ENCODE measurements around the gene FAF2. TPM values are rescaled to one million over a fixed set of nuclear protein-coding genes. Genes with fewer than 3 reads are reported as not detected.
A peak's percentile ranks its signal among the peaks of the same experiment; 100 is the strongest.

Gene FAF2
- polyA plus RNA-seq, 4 donors = 6.8 to 48.9 (median 15.4) TPM

DNA sequence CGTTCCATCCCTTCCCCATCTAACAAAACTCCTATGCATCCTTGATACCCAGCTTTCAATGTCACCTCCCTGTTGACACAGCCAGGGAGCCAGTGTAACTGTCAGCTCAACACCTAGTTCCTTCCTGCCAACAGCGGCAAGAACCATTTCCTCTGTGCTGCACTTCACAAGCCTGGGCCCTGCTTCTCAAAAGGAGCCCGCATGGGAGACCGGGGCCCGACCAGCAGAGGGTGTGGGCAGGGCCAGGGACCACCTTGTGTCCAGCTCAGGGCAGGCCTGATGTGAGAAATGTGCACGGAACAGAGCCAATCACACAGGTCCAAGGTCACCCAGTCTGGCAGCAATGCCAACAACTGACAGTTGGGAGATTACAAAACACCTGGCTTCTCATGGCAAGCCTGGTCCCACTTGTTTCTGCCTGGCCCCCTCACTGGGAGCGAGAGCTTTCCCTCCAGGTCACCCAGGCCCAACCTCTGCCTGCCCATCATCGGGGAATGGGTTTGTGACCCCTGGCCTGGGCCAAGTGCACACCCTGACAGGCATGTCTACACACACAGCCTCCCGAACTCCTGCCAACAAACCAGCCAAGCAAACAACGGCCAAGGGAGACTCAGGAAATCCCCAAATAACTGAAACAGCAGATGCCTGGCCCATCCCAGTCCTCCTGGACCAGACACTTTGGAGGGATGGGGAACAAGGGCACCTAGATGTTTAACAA is 85.9 kb downstream of the FAF2 start:
- 1 to 8% (median 3%) methylated on average over 10 of the region's 10 CpGs for WGBS, 3 donors
- Histone ChIP-seq H3K9me3 (ENCODE audit: control insufficient read depth in 2 of 2, insufficient read depth in 1 of 2, low read depth in 1 of 2, low read length in 1 of 2) (no peaks in the 10 kb centered on the region), H3K4me3 (ENCODE audit: low read depth in 1 of 3, low read length in 3 of 3) (peak overlapping the region in 2 of 3 donors; percentile 11 to 84), H3K27me3 (ENCODE audit: control insufficient read depth in 3 of 3, insufficient read depth in 3 of 3, low read length in 3 of 3) (no peaks in the 10 kb centered on the region), H3K27ac (ENCODE audit: low read depth in 1 of 3, low read length in 2 of 3) (peak overlapping the region; percentile 86 to 95 (median 93)), H3K4me1 (ENCODE audit: control insufficient read depth in 3 of 3, insufficient read depth in 2 of 3, low read depth in 1 of 3, low read length in 2 of 3) (peaks cover 7 to 35% (median 15%) of the 10 kb centered on the region in 3 donors), H3K36me3 (ENCODE audit: control insufficient read depth in 3 of 3, insufficient read depth in 2 of 3, low read depth in 1 of 3, low read length in 3 of 3) (peaks cover 21 to 61% (median 22%) of the 10 kb centered on the region in 3 donors)
- peak; percentile 50 to 78 for DNase-seq
- FAIRE-seq = no peak

DNA sequence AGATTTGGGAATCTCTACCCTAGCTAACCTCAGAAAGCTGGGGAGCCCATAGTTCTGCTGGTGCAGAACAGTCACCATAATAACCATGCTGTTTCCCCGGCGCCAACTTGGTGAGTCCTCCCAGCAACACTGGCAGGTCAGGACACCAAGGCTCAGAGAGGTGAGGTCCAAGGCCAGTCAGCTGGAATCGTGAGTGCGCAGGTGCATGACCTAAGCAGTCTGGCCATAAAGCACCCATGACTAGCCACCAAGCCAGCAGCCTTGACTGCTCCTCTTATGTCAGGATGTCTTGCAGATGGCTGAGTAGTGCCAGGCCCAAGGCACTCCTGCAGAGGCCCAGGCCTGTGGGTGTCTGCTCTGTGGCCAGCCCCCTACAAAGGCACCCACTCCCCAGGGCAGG is 86.5 kb downstream of the FAF2 start:
- Histone ChIP-seq H3K27me3 (ENCODE audit: control insufficient read depth in 3 of 3, insufficient read depth in 3 of 3, low read length in 3 of 3) (no peaks in the 10 kb centered on the region), H3K27ac (ENCODE audit: low read depth in 1 of 3, low read length in 2 of 3) (peak overlapping the region; percentile 86 to 95 (median 93)), H3K9me3 (ENCODE audit: control insufficient read depth in 2 of 2, insufficient read depth in 1 of 2, low read depth in 1 of 2, low read length in 1 of 2) (no peaks in the 10 kb centered on the region), H3K4me3 (ENCODE audit: low read depth in 1 of 3, low read length in 3 of 3) (peak overlapping the region in 2 of 3 donors; percentile 6 to 84), H3K4me1 (ENCODE audit: control insufficient read depth in 3 of 3, insufficient read depth in 2 of 3, low read depth in 1 of 3, low read length in 2 of 3) (peaks cover 7 to 35% (median 15%) of the 10 kb centered on the region in 3 donors), H3K36me3 (ENCODE audit: control insufficient read depth in 3 of 3, insufficient read depth in 2 of 3, low read depth in 1 of 3, low read length in 3 of 3) (peaks cover 15 to 55% (median 17%) of the 10 kb centered on the region in 3 donors)
- DNase-seq (peak; percentile 37 to 75), FAIRE-seq (no peak)
- WGBS, 3 donors = 11 to 45% (median 12%) methylated on average over 4 of the region's 4 CpGs

DNA sequence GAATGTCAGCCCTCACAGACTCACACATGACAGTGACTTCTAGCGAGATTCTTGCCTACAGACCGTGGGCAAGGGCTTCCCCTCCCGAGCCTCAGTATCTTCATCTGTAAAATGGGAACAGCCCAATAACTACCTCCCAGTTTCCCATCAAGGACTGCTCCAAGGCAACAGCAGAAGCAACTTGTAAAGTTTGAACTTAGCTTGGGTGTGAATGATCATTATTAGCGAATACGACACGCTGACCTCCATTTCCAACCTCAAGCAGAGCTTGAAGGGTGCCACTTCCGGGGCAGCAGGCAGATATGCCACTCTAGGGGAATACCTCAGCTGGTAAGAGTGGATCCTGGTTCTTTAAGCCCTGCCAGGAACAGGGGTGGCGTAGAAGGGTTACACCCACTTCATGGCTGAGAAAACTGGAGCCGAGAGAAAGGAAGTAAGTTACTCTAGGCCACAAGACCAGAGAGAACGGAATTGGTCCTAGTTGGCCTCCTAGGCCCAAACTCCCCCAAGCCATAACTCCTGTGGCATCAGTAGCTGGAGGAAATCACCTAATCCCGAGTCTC is 87.0 kb downstream of the FAF2 start:
- Histone ChIP-seq H3K4me3 (ENCODE audit: low read depth in 1 of 3, low read length in 3 of 3) (peak overlapping the region; percentile 38 to 84 (median 73)), H3K4me1 (ENCODE audit: control insufficient read depth in 3 of 3, insufficient read depth in 2 of 3, low read depth in 1 of 3, low read length in 2 of 3) (peaks cover 7 to 35% (median 15%) of the 10 kb centered on the region in 3 donors), H3K36me3 (ENCODE audit: control insufficient read depth in 3 of 3, insufficient read depth in 2 of 3, low read depth in 1 of 3, low read length in 3 of 3) (peaks cover 14 to 52% (median 15%) of the 10 kb centered on the region in 3 donors), H3K9me3 (ENCODE audit: control insufficient read depth in 2 of 2, insufficient read depth in 1 of 2, low read depth in 1 of 2, low read length in 1 of 2) (no peaks in the 10 kb centered on the region), H3K27ac (ENCODE audit: low read depth in 1 of 3, low read length in 2 of 3) (peak overlapping the region; percentile 86 to 95 (median 93)), H3K27me3 (ENCODE audit: control insufficient read depth in 3 of 3, insufficient read depth in 3 of 3, low read length in 3 of 3) (no peaks in the 10 kb centered on the region)
- DNase-seq (peak; percentile 62 to 83), FAIRE-seq (no peak)
- 8 to 27% (median 11%) methylated on average over 11 of the region's 11 CpGs for WGBS, 3 donors

DNA sequence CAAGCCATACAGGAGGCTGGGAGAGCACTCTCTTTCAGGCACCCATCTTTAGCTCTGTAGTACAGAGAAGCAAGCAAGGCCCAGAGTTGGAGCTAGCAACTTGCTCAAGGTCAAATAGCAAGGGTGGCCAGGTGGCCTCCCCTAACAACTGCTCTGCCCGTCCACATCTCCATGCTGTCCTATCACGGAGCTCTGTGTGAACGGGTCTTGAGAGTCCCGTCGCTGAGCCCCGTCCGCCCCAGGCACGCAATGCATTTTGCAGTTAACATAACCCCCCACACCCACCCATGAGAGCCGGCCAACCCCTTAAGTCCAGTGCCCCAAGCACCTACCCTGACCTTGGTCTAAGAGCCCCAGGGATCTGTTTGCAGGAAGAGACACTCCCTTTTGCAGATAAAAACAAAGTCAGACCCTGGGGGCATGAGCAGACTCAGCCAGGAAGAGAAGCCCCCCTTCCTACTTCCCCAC is 87.5 kb downstream of the FAF2 start:
- FAIRE-seq (no peak), DNase-seq (peak in 1 of 2 donors; percentile 56)
- Histone ChIP-seq H3K4me3 (ENCODE audit: low read depth in 1 of 3, low read length in 3 of 3) (peak overlapping the region; percentile 38 to 84 (median 73)), H3K36me3 (ENCODE audit: control insufficient read depth in 3 of 3, insufficient read depth in 2 of 3, low read depth in 1 of 3, low read length in 3 of 3) (peaks cover 10 to 48% (median 13%) of the 10 kb centered on the region in 3 donors), H3K9me3 (ENCODE audit: control insufficient read depth in 2 of 2, insufficient read depth in 1 of 2, low read depth in 1 of 2, low read length in 1 of 2) (no peaks in the 10 kb centered on the region), H3K27me3 (ENCODE audit: control insufficient read depth in 3 of 3, insufficient read depth in 3 of 3, low read length in 3 of 3) (no peaks in the 10 kb centered on the region), H3K27ac (ENCODE audit: low read depth in 1 of 3, low read length in 2 of 3) (peak overlapping the region; percentile 86 to 95 (median 93)), H3K4me1 (ENCODE audit: control insufficient read depth in 3 of 3, insufficient read depth in 2 of 3, low read depth in 1 of 3, low read length in 2 of 3) (peaks cover 7 to 35% (median 15%) of the 10 kb centered on the region in 3 donors)
- WGBS, 3 donors = 0 to 3% (median 0%) methylated on average over 9 of the region's 9 CpGs

DNA sequence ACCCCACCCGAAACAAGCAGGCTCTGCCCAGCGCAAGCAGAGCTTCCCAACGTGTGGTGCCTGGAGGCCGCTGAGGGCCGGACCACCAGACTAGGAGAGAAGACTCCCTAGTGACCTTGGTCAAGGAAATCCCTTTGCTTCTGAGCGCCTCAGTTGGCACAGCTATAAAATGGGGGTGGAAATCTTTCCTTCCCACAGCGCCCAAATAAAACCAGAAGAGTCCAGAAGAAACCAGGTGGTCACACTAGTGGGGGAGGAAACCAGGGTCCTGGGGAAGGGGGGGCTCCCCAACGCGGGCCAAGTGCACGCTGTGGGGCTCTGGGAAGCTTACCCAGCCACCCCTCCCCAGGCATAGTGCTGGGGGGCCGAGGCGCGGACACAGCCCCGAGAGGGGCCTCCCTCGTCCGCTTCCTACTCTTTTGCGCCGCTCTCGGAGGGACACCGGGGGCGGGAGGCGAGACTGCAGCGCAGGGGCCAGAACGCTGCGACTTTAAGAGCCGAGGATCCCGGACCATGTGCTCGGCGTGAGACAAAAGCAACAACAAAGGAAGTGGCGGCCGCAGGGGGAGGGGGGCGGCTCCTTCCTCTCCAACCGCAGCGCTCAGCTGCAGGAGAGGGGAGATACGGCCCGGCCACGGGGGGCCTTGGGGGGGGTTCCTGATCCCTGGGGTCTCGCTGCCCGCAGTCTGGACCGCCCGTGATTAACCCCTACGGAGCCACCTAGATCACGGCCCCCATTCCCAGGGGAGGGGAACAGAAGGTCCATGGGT is 88.1 kb downstream of the FAF2 start:
- DNase-seq = peak; percentile 80 to 86
- FAIRE-seq = no peak
- Histone ChIP-seq H3K27me3 (ENCODE audit: control insufficient read depth in 3 of 3, insufficient read depth in 3 of 3, low read length in 3 of 3) (no peaks in the 10 kb centered on the region), H3K9me3 (ENCODE audit: control insufficient read depth in 2 of 2, insufficient read depth in 1 of 2, low read depth in 1 of 2, low read length in 1 of 2) (no peaks in the 10 kb centered on the region), H3K4me1 (ENCODE audit: control insufficient read depth in 3 of 3, insufficient read depth in 2 of 3, low read depth in 1 of 3, low read length in 2 of 3) (peaks cover 7 to 39% (median 15%) of the 10 kb centered on the region in 3 donors), H3K36me3 (ENCODE audit: control insufficient read depth in 3 of 3, insufficient read depth in 2 of 3, low read depth in 1 of 3, low read length in 3 of 3) (peaks cover 7 to 42% (median 8%) of the 10 kb centered on the region in 3 donors), H3K27ac (ENCODE audit: low read depth in 1 of 3, low read length in 2 of 3) (peak overlapping the region; percentile 86 to 95 (median 93)), H3K4me3 (ENCODE audit: low read depth in 1 of 3, low read length in 3 of 3) (peak overlapping the region; percentile 38 to 84 (median 73))
- WGBS, 3 donors = 0 to 1% (median 0%) methylated on average over 37 to 43 of the region's 43 CpGs

DNA sequence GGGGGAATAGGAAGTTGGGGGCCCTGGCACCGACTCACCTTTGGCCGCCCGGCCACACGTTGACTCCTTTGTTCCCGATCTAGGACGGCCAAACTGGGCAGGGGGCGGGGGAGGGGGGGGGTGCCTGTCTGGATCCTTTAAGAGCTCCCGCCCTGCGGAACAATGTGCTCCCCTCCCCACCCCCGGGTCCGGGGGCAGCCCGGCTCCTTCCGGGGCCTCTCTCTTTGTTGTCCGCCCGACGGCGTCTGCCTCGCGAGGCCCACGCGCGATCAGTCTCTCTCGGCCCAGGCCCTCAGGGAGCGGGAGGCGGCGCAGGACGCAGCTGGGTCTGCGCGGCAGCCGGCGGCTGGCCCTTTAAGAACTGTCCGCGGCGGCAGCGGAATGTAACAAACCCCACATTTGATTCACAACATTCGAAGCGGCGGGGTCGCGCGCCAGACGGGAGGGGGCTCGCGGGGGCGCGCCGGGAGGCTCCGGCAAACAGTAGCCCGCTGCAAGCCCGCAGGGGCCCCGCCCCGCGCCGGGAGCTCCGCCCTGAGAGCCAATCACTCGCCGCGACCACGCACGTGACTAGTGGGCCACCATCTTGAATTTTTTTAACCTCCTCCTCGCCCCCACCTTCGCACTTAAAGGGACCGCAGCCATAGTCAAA is 88.8 kb downstream of the FAF2 start, which contains the start of gene RNF44:
Gene RNF44 (minus strand): TSS at position 501 of the 652 bp plus-strand sequence. CDS start 4,930 bp downstream, outside the sequence.
- peak; percentile 97 to 98 for DNase-seq
- H3K4me1 ChIP-seq (ENCODE audit: control insufficient read depth in 3 of 3, insufficient read depth in 2 of 3, low read depth in 1 of 3, low read length in 2 of 3) = peaks cover 11 to 46% (median 18%) of the 10 kb centered on the region in 3 donors
- 0 to 1% (median 0%) methylated on average over 52 to 63 of the region's 63 CpGs for WGBS, 3 donors
- H3K9me3 ChIP-seq (ENCODE audit: control insufficient read depth in 2 of 2, insufficient read depth in 1 of 2, low read depth in 1 of 2, low read length in 1 of 2) = no peaks in the 10 kb centered on the region
- FAIRE-seq = no peak
- peak within 1 kb of the TSS; percentile 93 to 95 (median 94) for H3K27ac ChIP-seq (ENCODE audit: low read depth in 1 of 3, low read length in 2 of 3)
- peak within 1 kb of the TSS; percentile 38 to 84 (median 73) for H3K4me3 ChIP-seq (ENCODE audit: low read depth in 1 of 3, low read length in 3 of 3)
- peaks cover 0 to 37% (median under 1%) of the 10 kb centered on the region in 3 donors for H3K36me3 ChIP-seq (ENCODE audit: control insufficient read depth in 3 of 3, insufficient read depth in 2 of 3, low read depth in 1 of 3, low read length in 3 of 3)
- H3K27me3 ChIP-seq (ENCODE audit: control insufficient read depth in 3 of 3, insufficient read depth in 3 of 3, low read length in 3 of 3) = no peaks in the 10 kb centered on the region

DNA sequence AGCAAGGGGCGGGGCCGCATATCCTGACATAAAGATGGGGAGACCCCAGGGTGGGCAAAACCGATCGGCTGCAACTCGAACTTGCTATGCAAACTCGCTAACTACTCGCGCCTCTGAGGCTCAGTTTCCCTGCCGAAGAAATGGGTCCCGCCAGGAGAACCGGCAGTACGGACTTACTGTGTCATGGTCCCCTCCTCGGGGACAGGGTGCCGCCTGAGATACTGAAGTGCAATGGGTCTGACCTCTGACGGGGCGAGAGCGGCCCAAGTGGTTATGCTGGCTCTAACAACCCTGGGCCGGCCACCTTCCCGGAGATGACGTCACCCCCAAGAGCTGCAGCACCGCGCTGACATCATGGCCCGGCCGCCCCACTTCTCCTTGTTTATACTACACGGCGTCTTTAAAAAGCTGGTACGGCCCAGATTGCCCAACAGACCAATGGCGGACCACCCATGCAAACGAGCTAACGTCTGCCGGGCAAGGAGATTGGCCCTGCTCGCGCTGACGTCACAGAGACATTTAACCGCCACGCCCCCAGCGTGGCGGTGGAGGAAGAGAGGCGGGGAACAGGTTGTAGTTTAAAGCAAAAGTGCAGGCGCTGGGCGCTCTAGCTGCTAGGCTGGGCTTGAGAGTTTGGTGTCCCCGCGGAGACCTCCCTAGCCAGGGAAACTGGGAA is 89.5 kb downstream of the FAF2 start:
- Histone ChIP-seq H3K4me3 (ENCODE audit: low read depth in 1 of 3, low read length in 3 of 3) (peak overlapping the region; percentile 38 to 84 (median 73)), H3K27ac (ENCODE audit: low read depth in 1 of 3, low read length in 2 of 3) (peak overlapping the region; percentile 93 to 95 (median 94)), H3K36me3 (ENCODE audit: control insufficient read depth in 3 of 3, insufficient read depth in 2 of 3, low read depth in 1 of 3, low read length in 3 of 3) (peaks cover 0 to 31% (median 0%) of the 10 kb centered on the region in 3 donors), H3K27me3 (ENCODE audit: control insufficient read depth in 3 of 3, insufficient read depth in 3 of 3, low read length in 3 of 3) (no peaks in the 10 kb centered on the region), H3K4me1 (ENCODE audit: control insufficient read depth in 3 of 3, insufficient read depth in 2 of 3, low read depth in 1 of 3, low read length in 2 of 3) (peaks cover 12 to 50% (median 18%) of the 10 kb centered on the region in 3 donors), H3K9me3 (ENCODE audit: control insufficient read depth in 2 of 2, insufficient read depth in 1 of 2, low read depth in 1 of 2, low read length in 1 of 2) (no peaks in the 10 kb centered on the region)
- WGBS, 3 donors = 0% methylated on average over 43 of the region's 43 CpGs
- FAIRE-seq = no peak
- DNase-seq = peak; percentile 100

Measured in small intestine (tissue), 7 donors.